Measurements from ENCODE around the gene GRHL1.

GRCh38 chr2:9967053-9967775, 15.7 kb downstream of the GRHL1 start:
- TF ChIP-seq, protein P1, sequence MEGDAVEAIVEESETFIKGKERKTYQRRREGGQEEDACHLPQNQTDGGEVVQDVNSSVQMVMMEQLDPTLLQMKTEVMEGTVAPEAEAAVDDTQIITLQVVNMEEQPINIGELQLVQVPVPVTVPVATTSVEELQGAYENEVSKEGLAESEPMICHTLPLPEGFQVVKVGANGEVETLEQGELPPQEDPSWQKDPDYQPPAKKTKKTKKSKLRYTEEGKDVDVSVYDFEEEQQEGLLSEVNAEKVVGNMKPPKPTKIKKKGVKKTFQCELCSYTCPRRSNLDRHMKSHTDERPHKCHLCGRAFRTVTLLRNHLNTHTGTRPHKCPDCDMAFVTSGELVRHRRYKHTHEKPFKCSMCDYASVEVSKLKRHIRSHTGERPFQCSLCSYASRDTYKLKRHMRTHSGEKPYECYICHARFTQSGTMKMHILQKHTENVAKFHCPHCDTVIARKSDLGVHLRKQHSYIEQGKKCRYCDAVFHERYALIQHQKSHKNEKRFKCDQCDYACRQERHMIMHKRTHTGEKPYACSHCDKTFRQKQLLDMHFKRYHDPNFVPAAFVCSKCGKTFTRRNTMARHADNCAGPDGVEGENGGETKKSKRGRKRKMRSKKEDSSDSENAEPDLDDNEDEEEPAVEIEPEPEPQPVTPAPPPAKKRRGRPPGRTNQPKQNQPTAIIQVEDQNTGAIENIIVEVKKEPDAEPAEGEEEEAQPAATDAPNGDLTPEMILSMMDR (IDR thresholded peaks at IDR 0.05; ENCODE audit: low read depth, low read length), result no peak
- no peak for TF ChIP-seq EZH2phosphoT487 (IDR thresholded peaks at IDR 0.05; ENCODE audit: low read depth)
